GM10248 (cell line): Measurements from ENCODE around the gene ABAT.
A peak's percentile ranks its signal among the peaks of the same experiment; 100 is the strongest.

Source experiments
- CTCF ChIA-PET: fragments of 300-600 bp; sonication (Branson Sonifier 250); formaldehyde crosslinking; extraction: SDS; loops from one replicate; lab custom pipeline; 2021; ENCODE audit warnings: antibody characterized with exemption; lab: Yijun Ruan, JAX
- POLR2A ChIA-PET: fragments of 350-650 bp; sonication (Branson Sonifier 250); formaldehyde crosslinking; extraction: SDS; loops from one replicate; lab custom pipeline; 2020; ENCODE audit warnings: antibody characterized with exemption; lab: Yijun Ruan, JAX
- DNase-seq: peaks from one replicate; pipeline ENCODE4 v3.0.0; 2012; ENCODE audit errors: extremely low spot score
- TF ChIP-seq, protein P1 (sequence below): IDR thresholded peaks from 2 replicates; pipeline ENCODE4 v1.5.1; 2012; ENCODE audit warnings: mild to moderate bottlenecking, low read depth; ENCODE audit errors: extremely low read depth, missing control alignments, control extremely low read depth

The ABAT gene

DNA sequence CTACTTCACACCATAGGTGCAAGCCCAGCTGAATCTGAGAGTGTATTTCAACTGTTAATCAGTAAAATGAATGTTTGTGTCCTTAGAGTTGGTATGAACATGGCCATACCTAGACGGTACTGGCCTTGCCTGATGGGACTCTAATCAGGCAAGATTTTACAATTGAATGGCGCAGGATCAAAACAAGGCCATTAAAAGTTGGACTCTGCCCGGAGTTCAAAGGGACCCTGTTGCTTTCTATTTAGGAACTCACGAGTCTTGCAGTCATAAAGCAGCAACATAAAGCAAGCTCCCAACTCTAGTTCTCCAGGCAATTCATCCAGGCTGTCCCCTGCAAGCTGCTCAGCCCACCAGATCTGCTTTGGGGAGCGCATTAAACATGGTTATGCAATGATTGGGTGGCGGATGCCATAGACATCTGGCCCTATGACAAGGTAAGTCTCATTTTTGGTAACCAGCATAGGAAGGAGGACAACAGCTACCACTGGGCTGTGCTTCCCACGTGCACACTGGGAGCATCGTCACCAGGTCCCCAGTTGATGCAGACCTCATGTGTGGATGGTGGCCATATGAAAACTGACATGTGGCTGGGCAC lies 114.3 kb downstream of the ABAT start:
- no peak for DNase-seq
- TF ChIP-seq, protein P1, sequence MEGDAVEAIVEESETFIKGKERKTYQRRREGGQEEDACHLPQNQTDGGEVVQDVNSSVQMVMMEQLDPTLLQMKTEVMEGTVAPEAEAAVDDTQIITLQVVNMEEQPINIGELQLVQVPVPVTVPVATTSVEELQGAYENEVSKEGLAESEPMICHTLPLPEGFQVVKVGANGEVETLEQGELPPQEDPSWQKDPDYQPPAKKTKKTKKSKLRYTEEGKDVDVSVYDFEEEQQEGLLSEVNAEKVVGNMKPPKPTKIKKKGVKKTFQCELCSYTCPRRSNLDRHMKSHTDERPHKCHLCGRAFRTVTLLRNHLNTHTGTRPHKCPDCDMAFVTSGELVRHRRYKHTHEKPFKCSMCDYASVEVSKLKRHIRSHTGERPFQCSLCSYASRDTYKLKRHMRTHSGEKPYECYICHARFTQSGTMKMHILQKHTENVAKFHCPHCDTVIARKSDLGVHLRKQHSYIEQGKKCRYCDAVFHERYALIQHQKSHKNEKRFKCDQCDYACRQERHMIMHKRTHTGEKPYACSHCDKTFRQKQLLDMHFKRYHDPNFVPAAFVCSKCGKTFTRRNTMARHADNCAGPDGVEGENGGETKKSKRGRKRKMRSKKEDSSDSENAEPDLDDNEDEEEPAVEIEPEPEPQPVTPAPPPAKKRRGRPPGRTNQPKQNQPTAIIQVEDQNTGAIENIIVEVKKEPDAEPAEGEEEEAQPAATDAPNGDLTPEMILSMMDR: no peak
- POLR2A ChIA-PET: no interaction called here
- CTCF ChIA-PET: interaction anchor here (1.2 kb wide), 1 partner anchor 91 kb away, joined by 4 read pairs; no protein-coding TSS in a partner anchor

DNA sequence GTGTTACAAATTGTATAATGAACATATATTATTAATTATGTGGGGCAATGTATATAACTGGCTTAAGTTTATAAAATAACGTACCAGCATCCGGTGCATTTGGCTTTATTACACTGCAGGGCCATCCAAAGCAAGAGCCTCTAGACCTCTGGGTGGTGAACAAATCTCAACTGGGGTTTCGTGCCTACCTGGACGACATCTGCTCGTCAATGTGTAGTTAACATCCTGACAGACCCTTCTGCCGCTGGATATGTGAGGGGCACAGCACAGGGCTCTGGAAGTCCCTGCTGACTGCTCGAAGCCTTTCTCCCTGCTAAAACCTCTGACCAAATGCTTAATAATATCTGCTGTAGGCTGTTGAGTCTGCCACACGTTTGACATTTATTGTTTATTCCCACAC lies 120.7 kb downstream of the ABAT start:
- POLR2A ChIA-PET: no interaction called here

DNA sequence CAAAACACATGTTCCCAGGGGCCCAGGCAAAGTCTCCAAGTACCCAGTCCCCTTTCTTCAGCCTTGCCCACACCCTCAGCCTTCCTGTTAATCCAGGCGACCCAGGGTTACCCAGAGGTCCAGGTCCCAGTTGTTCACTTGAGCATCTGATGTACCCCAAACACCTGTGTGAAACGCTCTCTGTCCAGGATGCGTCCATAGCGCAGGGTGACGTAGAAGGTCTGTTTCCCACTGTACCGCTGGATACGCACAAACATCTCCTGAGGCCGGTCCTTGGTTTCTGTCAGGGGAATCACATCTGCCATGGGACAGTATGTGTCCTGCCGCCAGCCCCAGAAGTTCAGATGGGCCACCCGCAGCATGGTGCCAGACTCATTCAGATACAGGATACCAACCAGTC lies 121.4 kb downstream of the ABAT start:
- ChIA-PET CTCF (interaction anchor here (0.8 to 2.6 kb wide), 4 partner anchors 16 to 86 kb away, joined by 3 to 8 read pairs (median 4); no protein-coding TSS in a partner anchor), POLR2A (no interaction called here)
- no peak for DNase-seq
- TF ChIP-seq, protein P1: no peak

More for the DNA sequence above, 120.7 kb downstream of the ABAT start:
- DNase-seq: no peak
- CTCF ChIA-PET: no interaction called here
- TF ChIP-seq, protein P1: no peak

DNA sequence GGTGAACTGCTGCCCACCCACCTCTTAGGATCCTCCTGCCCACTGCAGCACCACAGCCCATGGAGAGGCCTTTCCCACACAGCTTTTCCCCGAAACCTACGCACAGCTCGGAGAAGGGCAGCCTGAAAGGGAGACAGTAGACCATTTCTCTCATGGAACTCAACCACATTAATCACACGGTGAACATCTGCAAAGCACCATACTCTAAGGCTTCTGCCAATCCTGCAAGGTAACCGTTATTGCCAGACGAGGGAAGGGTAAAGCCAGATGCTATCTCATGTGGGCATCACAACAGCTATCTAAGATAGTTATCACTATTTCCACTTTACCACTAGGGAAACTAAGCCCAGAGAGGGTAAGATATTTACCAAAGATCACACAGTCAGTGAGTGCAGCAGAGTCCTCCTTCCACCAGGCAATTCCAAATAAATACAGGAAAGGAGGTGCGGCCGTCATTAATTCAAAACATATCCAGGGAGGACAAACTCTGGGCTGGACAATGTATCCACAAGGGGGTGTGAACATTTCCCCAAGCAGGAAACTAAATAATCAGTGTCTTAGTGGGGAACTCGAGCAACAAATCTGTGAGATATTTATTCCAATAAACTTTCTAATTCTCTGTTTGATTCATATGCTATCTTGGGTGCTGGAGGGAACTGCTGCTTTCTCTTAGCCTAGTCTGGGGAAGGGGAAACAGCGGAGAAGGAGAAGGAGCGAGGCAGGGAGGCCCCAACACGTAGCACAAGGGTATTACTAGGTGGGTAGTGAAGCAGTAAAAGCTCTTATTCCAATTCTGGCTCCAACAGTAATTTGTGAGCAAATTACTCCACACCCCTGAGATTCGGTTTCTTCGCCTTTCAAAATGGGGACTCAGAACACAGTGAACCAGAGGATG lies 122.3 kb downstream of the ABAT start:
- ChIA-PET CTCF (interaction anchor here (0.8 to 2.6 kb wide), 6 partner anchors 12 to 85 kb away, joined by 3 to 8 read pairs (median 3); no protein-coding TSS in a partner anchor), POLR2A (interaction anchor here (0.6 kb wide), 1 partner anchor 145 kb away, joined by 3 read pairs; no protein-coding TSS in a partner anchor)
- TF ChIP-seq, protein P1: no peak
- DNase-seq: no peak

DNA sequence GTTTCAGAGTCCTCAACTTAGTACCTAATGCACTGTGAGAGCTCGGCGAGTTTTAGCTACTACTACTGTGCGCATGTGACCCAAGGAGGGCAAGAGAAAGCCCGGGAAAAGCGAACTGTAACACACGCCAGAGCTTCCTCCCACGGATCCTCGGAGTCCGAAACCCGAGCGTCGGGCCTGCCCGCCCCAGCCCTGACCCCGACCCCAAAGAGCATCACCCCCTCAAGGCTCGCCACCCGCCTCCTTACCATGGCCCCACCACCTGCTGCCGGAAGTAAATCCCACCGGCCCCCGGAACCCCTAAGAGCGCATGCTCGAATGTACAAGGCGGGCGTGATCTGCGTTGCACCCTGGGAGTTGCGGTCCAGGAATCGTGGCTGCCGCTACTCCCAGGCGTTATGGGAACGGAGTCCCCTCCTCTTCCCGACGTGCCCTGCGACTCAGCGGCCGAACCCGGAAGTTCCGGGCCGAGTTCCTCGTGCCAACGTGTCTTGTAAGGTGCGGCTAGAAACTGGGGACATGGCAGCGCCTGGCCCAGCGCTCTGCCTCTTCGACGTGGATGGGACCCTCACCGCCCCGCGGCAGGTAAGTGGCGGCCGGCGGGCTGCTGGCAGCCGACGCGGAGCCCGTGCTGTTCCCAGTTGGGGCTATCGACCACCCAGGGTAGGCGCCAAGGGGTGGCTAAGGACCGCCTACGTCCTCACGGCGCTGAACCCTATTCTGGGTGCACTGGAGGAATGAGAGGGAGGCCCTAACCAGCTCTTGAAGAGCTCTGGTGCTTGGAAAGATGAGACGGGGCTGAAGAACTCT lies 123.2 kb downstream of the ABAT start, which contains the start of the genes PMM2 and TMEM186:
Gene PMM2 (plus strand): TSS at position 476 of the 810 bp plus-strand sequence. CDS start 44 bp downstream, at position 520.
Gene TMEM186 (minus strand): TSS at position 276 of the 810 bp plus-strand sequence. CDS start 25 bp downstream, at position 251.
- POLR2A ChIA-PET: interaction anchor here (0.6 to 1.1 kb wide), 4 partner anchors 12 to 259 kb away, joined by 3 read pairs; partner anchors contain the start of gene CARHSP1
- TF ChIP-seq, protein P1: no peak
- peak; percentile 99 for DNase-seq
- CTCF ChIA-PET: interaction anchor here (1.0 to 2.6 kb wide), 4 partner anchors 13 to 82 kb away, joined by 3 to 8 read pairs (median 4); no protein-coding TSS in a partner anchor
